OCI-LY3 (cell line): Measurements from ENCODE around the gene MOCOS.

Experiments used
- H2AFZ ChIP-seq: fragments of 200-600, 300-600 bp; shearing (Covaris generic); 2 replicates; pipeline ENCODE4 v1.6.0; 2014; ENCODE audit warnings: antibody characterized with exemption, low read depth, low read length
- H3K27ac ChIP-seq: fragments of 200-600, 300-600 bp; sonication (generic); 2 replicates; pipeline ENCODE4 v1.5.1; 2014; ENCODE audit warnings: mild to moderate bottlenecking, low read length, moderate library complexity, mixed read lengths
- H3K27me3 ChIP-seq: fragments of 200-600, 300-600 bp; sonication (generic); 2 replicates; pipeline ENCODE4 v1.6.1; 2014; ENCODE audit warnings: low read depth, low read length, mixed read lengths
- H3K36me3 ChIP-seq: fragments of 200-600, 300-600 bp; sonication (generic); replicated peaks from 2 replicates; pipeline ENCODE3; 2014; ENCODE audit warnings: low read depth, low read length, mixed read lengths
- H3K4me1 ChIP-seq: fragments of 300-600, 200-600 bp; sonication (generic); 2 replicates; pipeline ENCODE4 v1.6.1; 2014; ENCODE audit warnings: low read length, mixed read lengths
- H3K4me2 ChIP-seq: fragments of 200-600, 300-600 bp; sonication (generic); 2 replicates; pipeline ENCODE4 v1.6.1; 2014; ENCODE audit warnings: low read length, mixed read lengths
- H3K4me3 ChIP-seq: fragments of 300-600, 200-600 bp; sonication (generic); 2 replicates; pipeline ENCODE4 v1.5.1; 2014; ENCODE audit warnings: antibody characterized with exemption, mild to moderate bottlenecking, low read length, moderate library complexity
- H3K79me2 ChIP-seq: fragments of 300-600, 200-600 bp; shearing (Covaris generic); 2 replicates; pipeline ENCODE4 v1.6.1; 2014; ENCODE audit warnings: mild to moderate bottlenecking, low read length, mixed read lengths
- H3K9ac ChIP-seq: fragments of 300-600, 200-600 bp; shearing (Covaris generic); 2 replicates; pipeline ENCODE4 v1.6.0; 2014; ENCODE audit warnings: mild to moderate bottlenecking, low read length, moderate library complexity
- H3K9me3 ChIP-seq: fragments of 200-600, 300-600 bp; shearing (Covaris generic); 2 replicates; pipeline ENCODE4 v1.6.1; 2014; ENCODE audit warnings: low read length, mixed read lengths; ENCODE audit not compliant: insufficient read depth
- H4K20me1 ChIP-seq: fragments of 200-600, 300-600 bp; sonication (generic); 2 replicates; pipeline ENCODE4 v1.6.1; 2016; ENCODE audit warnings: low read length, mixed read lengths; ENCODE audit not compliant: insufficient read depth
- CTCF ChIP-seq: fragments of 200-600, 300-600 bp; sonication (generic); IDR thresholded peaks from 2 replicates; pipeline ENCODE4 v1.5.1; 2014; ENCODE audit warnings: antibody characterized with exemption, low read length, low read depth
- EZH2phosphoT487 ChIP-seq: fragments of 200-600 bp; shearing (Covaris generic); IDR thresholded peaks from 2 replicates; pipeline ENCODE4 v1.6.1; 2018; ENCODE audit warnings: antibody characterized with exemption, mixed run types, low read depth

MOCOS gene

GRCh38 chr18:36315736-36316135, 128.4 kb downstream of the MOCOS start:
- H3K9ac ChIP-seq: no peak overlapping the region
- no peak overlapping the region for H3K4me2 ChIP-seq
- H3K4me3 ChIP-seq: no peak overlapping the region
- no peaks in the 10 kb centered on the region for H3K4me1 ChIP-seq
- no peaks in the 10 kb centered on the region for H3K79me2 ChIP-seq
- H3K36me3 ChIP-seq: no peaks in the 10 kb centered on the region
- no peak overlapping the region for H2AFZ ChIP-seq
- H3K27me3 ChIP-seq: 0 out of 2 replicates have a peak, but pooled peaks cover 3% of the 10 kb centered on the region
- H4K20me1 ChIP-seq: no peaks in the 10 kb centered on the region
- H3K9me3 ChIP-seq: no peaks in the 10 kb centered on the region
- H3K27ac ChIP-seq: no peak overlapping the region
- no peak for TF ChIP-seq EZH2phosphoT487
- no peak for TF ChIP-seq CTCF

GRCh38 chr18:36316246-36316645, 128.9 kb downstream of the MOCOS start:
- Histone ChIP-seq H3K4me1 (no peaks in the 10 kb centered on the region), H3K36me3 (no peaks in the 10 kb centered on the region), H3K27me3 (0 out of 2 replicates have a peak, but pooled peaks cover 3% of the 10 kb centered on the region), H4K20me1 (no peaks in the 10 kb centered on the region), H3K9me3 (no peaks in the 10 kb centered on the region), H3K79me2 (no peaks in the 10 kb centered on the region), H3K4me3 (no peak overlapping the region), H2AFZ (no peak overlapping the region), H3K4me2 (no peak overlapping the region), H3K9ac (no peak overlapping the region), H3K27ac (no peak overlapping the region)
- TF ChIP-seq CTCF (no peak), EZH2phosphoT487 (no peak)
